GM12878 (cell line): Measurements from ENCODE around the gene FGD4. TPM values are rescaled to one million over a fixed set of nuclear protein-coding genes. Genes with fewer than 3 reads are reported as not detected.

ENCODE experiments used
- ATAC-seq: fragments of 200-7000 bp; cut with Tn5 transposase; 3 replicates; pipeline ENCODE4 v1.9.1; 2020; ENCODE audit warnings: mild to moderate bottlenecking, moderate library complexity
- BruUV-seq: library from RNA; stranded (reverse); fragments of 400-500 nt; replicated peaks from 2 replicates; lab custom pipeline; 2021; lab: Mats Ljungman, UMichigan
- CTCF ChIA-PET: fragments of 300-600 bp; sonication (Branson Sonifier 250); formaldehyde crosslinking; extraction: SDS; loops from one replicate; lab custom pipeline; 2021; ENCODE audit warnings: inconsistent platforms; lab: Yijun Ruan, JAX
- POLR2A ChIA-PET: fragments of 350-600 bp; formaldehyde crosslinking; extraction: SDS; loops from one replicate; lab custom pipeline; 2021; ENCODE audit warnings: inconsistent platforms; lab: Charles Lee
- RAD21 ChIA-PET: fragments of 300-600 bp; sonication (Branson Sonifier 250); formaldehyde crosslinking; loops from one replicate; lab custom pipeline; 2023; ENCODE audit warnings: antibody characterized with exemption; ENCODE audit not compliant: unreplicated experiment; lab: Charles Lee
- SMC1A ChIA-PET: fragments of 300-600 bp; sonication (Branson Sonifier 250); formaldehyde crosslinking; loops from one replicate; lab custom pipeline; 2023; ENCODE audit not compliant: unreplicated experiment, uncharacterized antibody; lab: Charles Lee
- DNase-seq: peaks from one replicate; pipeline ENCODE4 v3.0.0-alpha.2; 2011; ENCODE audit warnings: low read depth, low spot score
- FAIRE-seq: peaks from 3 replicates; lab custom pipeline; 2011; peaks lifted over from hg19 to GRCh38; lab: Jason Lieb, UNC
- H2AFZ ChIP-seq: 2 replicates; pipeline ENCODE4 v1.6.0; 2011; ENCODE audit warnings: low read depth, low read length, control low read depth; ENCODE audit not compliant: control insufficient read depth
- H3K27ac ChIP-seq: 2 replicates; pipeline ENCODE4 v1.5.1; 2011; ENCODE audit warnings: control low read depth; ENCODE audit not compliant: control insufficient read depth, insufficient read depth
- H3K27me3 ChIP-seq, 2 experiments: replicated peaks in 1 of 2; 2 replicates each; pipeline versions ENCODE4 v1.6.0 to v1.6.1; 2011; ENCODE audit warnings: low read length in 1 of 2; ENCODE audit not compliant: control insufficient read depth in 2 of 2, insufficient read depth in 2 of 2
- H3K36me3 ChIP-seq, 2 experiments: 2 replicates each; pipeline ENCODE4 v1.5.1; 2011; ENCODE audit warnings: low read length in 1 of 2; ENCODE audit not compliant: control insufficient read depth in 2 of 2, insufficient read depth in 2 of 2
- H3K4me1 ChIP-seq: 2 replicates; pipeline ENCODE4 v1.6.1; 2011; ENCODE audit warnings: mild to moderate bottlenecking, low read length, moderate library complexity, mixed read lengths; ENCODE audit not compliant: control insufficient read depth, insufficient read depth
- H3K4me2 ChIP-seq: 2 replicates; pipeline ENCODE4 v1.6.0; 2011; ENCODE audit warnings: control low read depth; ENCODE audit not compliant: control insufficient read depth, insufficient read depth
- H3K4me3 ChIP-seq: fragments of 200-600 bp; sonication (generic); 2 replicates; pipeline ENCODE4 v1.5.1; 2016
- H3K79me2 ChIP-seq: 2 replicates; pipeline ENCODE4 v1.6.0; 2011; ENCODE audit warnings: low read length; ENCODE audit not compliant: control insufficient read depth, insufficient read depth
- H3K9ac ChIP-seq: 2 replicates; pipeline ENCODE4 v1.8.0; 2011; ENCODE audit warnings: low read length, control low read depth, mixed read lengths; ENCODE audit not compliant: control insufficient read depth, insufficient read depth
- H3K9me3 ChIP-seq: replicated peaks from 3 replicates; pipeline ENCODE4 v1.5.1; 2011; ENCODE audit warnings: mild to moderate bottlenecking, low read length; ENCODE audit not compliant: control insufficient read depth, insufficient read depth
- H4K20me1 ChIP-seq: 2 replicates; pipeline ENCODE4 v1.6.0; 2011; ENCODE audit not compliant: control insufficient read depth, insufficient read depth
- BCL11A ChIP-seq: IDR thresholded peaks from 2 replicates; pipeline ENCODE4 v1.6.1; 2011; ENCODE audit warnings: low read depth, low read length
- BMI1 ChIP-seq: fragments of 450-650 bp; IDR thresholded peaks from 2 replicates; pipeline ENCODE4 v1.6.1; 2016; ENCODE audit warnings: mild to moderate bottlenecking, moderate library complexity, borderline replicate concordance
- CHD1 ChIP-seq: IDR thresholded peaks from 2 replicates; pipeline ENCODE4 v1.6.1; 2012; ENCODE audit warnings: low read depth, low read length, improper control_type of control experiment
- DPF2 ChIP-seq: fragments of 450-650 bp; IDR thresholded peaks from 2 replicates; pipeline ENCODE4 v1.6.1; 2017; ENCODE audit warnings: mild to moderate bottlenecking
- EP300 ChIP-seq, 2 experiments: fragments of 150-350 bp in 1 of 2; IDR thresholded peaks; 2 replicates each; pipeline ENCODE4 v1.6.1; 2011 to 2012; ENCODE audit warnings: low read depth in 2 of 2, low read length in 2 of 2, borderline replicate concordance in 1 of 2, improper control_type of control experiment in 1 of 2, inconsistent platforms in 1 of 2; ENCODE audit not compliant: control insufficient read depth in 1 of 2
- FOXK2 ChIP-seq: fragments of 450-650 bp; IDR thresholded peaks from 2 replicates; pipeline ENCODE4 v1.6.1; 2017; ENCODE audit warnings: mild to moderate bottlenecking, moderate library complexity
- HSF1 ChIP-seq: fragments of 150-350 bp; IDR thresholded peaks from 2 replicates; pipeline ENCODE4 v1.6.1; 2014; ENCODE audit warnings: mild to moderate bottlenecking, low read depth, low read length
- IRF3 ChIP-seq: fragments of 450-650 bp; IDR thresholded peaks from 2 replicates; pipeline ENCODE4 v1.6.1; 2014; ENCODE audit warnings: mild to moderate bottlenecking
- KAT2A ChIP-seq: conservative IDR thresholded peaks from 2 replicates; pipeline ENCODE4 v1.6.1; 2011; ENCODE audit warnings: low read depth, low read length; ENCODE audit not compliant: control insufficient read depth
- LARP7 ChIP-seq: fragments of 450-650 bp; IDR thresholded peaks from 2 replicates; pipeline ENCODE4 v1.6.1; 2017; ENCODE audit warnings: mild to moderate bottlenecking
- MYB ChIP-seq: fragments of 150-350 bp; IDR thresholded peaks from 2 replicates; pipeline ENCODE4 v1.6.1; 2014; ENCODE audit warnings: mild to moderate bottlenecking, low read depth, low read length, borderline replicate concordance
- NRF1 ChIP-seq: conservative IDR thresholded peaks from 2 replicates; pipeline ENCODE4 v1.6.1; 2011; ENCODE audit warnings: mild to moderate bottlenecking, low read depth, low read length, improper control_type of control experiment
- POU2F2 ChIP-seq: IDR thresholded peaks from 3 replicates; pipeline ENCODE4 v1.6.1; 2011; ENCODE audit warnings: low read depth, mild to moderate bottlenecking, low read length, borderline replicate concordance
- RCOR1 ChIP-seq: conservative IDR thresholded peaks from 2 replicates; pipeline ENCODE4 v1.6.1; 2012; ENCODE audit warnings: low read depth, low read length, improper control_type of control experiment
- SREBF2 ChIP-seq: IDR thresholded peaks from 2 replicates; pipeline ENCODE4 v1.6.1; 2012; ENCODE audit warnings: mild to moderate bottlenecking, low read length
- WGBS: methylation state at CpG from one replicate; pipeline ENCODE4 v1.1.6; 2016; ENCODE audit warnings: low lambda C conversion rate; ENCODE audit not compliant: insufficient replicate concordance, insufficient coverage; ENCODE audit errors: missing lambda C conversion rate; 5-methylcytosine and 5-hydroxymethylcytosine counted together
- in situ Hi-C: fragments of 300-500 bp; cut with MboI; formaldehyde crosslinking; loops from 9 replicates; pipeline ENCODE4 v1.14.3; 2018; ENCODE audit warnings: mixed read lengths
- intact Hi-C: fragments of 100-400 bp; cut with micrococcal nuclease; formaldehyde crosslinking; loops from one replicate; pipeline ENCODE4 v1.14.2; 2022; ENCODE audit not compliant: unreplicated experiment
- polyA plus RNA-seq, 11 experiments: library from polyadenylated mRNA; depleted of rRNA in 4 of 11; unstranded in 6 of 11; stranded (reverse) in 5 of 11; fragments of >200 nt; fragmentation: Nextera tagmentation in 4 of 11; fragmentation: Illumina TruSeq in 1 of 11; extraction: Ambion mirVana in 4 of 11; extraction: Trizol in 1 of 11; gene quantifications; 1 replicate in 1 of 11; 2 replicates in 10 of 11; pipeline versions ENCODE4 v1.2.1 to v1.2.3, GENCODE V29; 2011 to 2016; ENCODE audit warnings: inconsistent platforms in 2 of 11, missing spikeins in 2 of 11, low read depth in 1 of 11
- total RNA-seq, 4 experiments: library from RNA; depleted of rRNA in 3 of 4; stranded (reverse); fragments of >200 nt in 3 of 4; fragmentation: Illumina TruSeq in 1 of 4; extraction: Trizol in 1 of 4; gene quantifications; 2 replicates each; pipeline versions ENCODE4 v1.2.1 to v1.2.3, GENCODE V29; 2013 to 2021
- TF ChIP-seq, protein P1 (sequence below): IDR thresholded peaks from 2 replicates; pipeline ENCODE4 v1.6.1; 2011; ENCODE audit warnings: borderline replicate concordance, low read depth, mild to moderate bottlenecking, moderate library complexity, mixed read lengths, low read length; ENCODE audit not compliant: insufficient read depth; ENCODE audit errors: extremely low read length
- TF ChIP-seq, protein P2 (sequence below): IDR thresholded peaks from 2 replicates; pipeline ENCODE4 v1.6.1; 2012; ENCODE audit warnings: low read depth, low read length, improper control_type of control experiment

Gene FGD4
- total and polyA plus RNA-seq, 10 of the 15 experiments (the other 5 are each of a cell fraction or from before 2014, with no cell fraction given), result 0.01 to 0.18 (median 0.08) TPM; not detected in 3

GRCh38 chr12:32583534-32583933 lies 184.2 kb downstream of the FGD4 start (continued):
- TF ChIP-seq BCL11A, result no peak
- TF ChIP-seq CHD1, result no peak
- no peak for TF ChIP-seq IRF3
- no peak for TF ChIP-seq KAT2A
- TF ChIP-seq EP300 (IDR thresholded peaks at IDR 0.05; ENCODE audit: borderline replicate concordance in 1 of 2, control insufficient read depth in 1 of 2, low read depth in 2 of 2, low read length in 2 of 2), result no peak

- H2AFZ ChIP-seq, result no peak overlapping the region
- POLR2A ChIA-PET, result no interaction called here
- H3K9me3 ChIP-seq, result no peaks in the 10 kb centered on the region
- in situ Hi-C loops (no loop called here), intact Hi-C loops (no loop called here)
- DNase-seq, result no peak
- no peak overlapping the region for H3K4me2 ChIP-seq
- no peak overlapping the region for H3K27ac ChIP-seq
- no peaks in the 10 kb centered on the region for H3K27me3 ChIP-seq
- CTCF ChIA-PET, result interaction anchor here (0.5 kb wide), 1 partner anchor 100 kb away, joined by 3 read pairs; no protein-coding TSS in a partner anchor
- no peak for FAIRE-seq
- no peaks in the 10 kb centered on the region for H3K36me3 ChIP-seq
- no TSS peak for BruUV-seq
- 75% methylated on average over 5 of the region's 5 CpGs for WGBS
- no peaks in the 10 kb centered on the region for H4K20me1 ChIP-seq
- H3K9ac ChIP-seq, result no peak overlapping the region
- RAD21 ChIA-PET, result interaction anchor here (0.7 kb wide), 1 partner anchor 210 kb away, joined by 6 read pairs; no protein-coding TSS in a partner anchor
- no peaks in the 10 kb centered on the region for H3K79me2 ChIP-seq
- H3K4me1 ChIP-seq, result peaks cover 5% of the 10 kb centered on the region
- no peak for ATAC-seq
- no peak overlapping the region for H3K4me3 ChIP-seq
- SMC1A ChIA-PET, result interaction anchor here (0.9 kb wide), 2 partner anchors 28 to 50 kb away, joined by 3 read pairs; no protein-coding TSS in a partner anchor
- TF ChIP-seq POU2F2, result no peak
- TF ChIP-seq NRF1, result no peak
- TF ChIP-seq RCOR1, result no peak
- TF ChIP-seq SREBF2, result no peak
- TF ChIP-seq, protein P1, sequence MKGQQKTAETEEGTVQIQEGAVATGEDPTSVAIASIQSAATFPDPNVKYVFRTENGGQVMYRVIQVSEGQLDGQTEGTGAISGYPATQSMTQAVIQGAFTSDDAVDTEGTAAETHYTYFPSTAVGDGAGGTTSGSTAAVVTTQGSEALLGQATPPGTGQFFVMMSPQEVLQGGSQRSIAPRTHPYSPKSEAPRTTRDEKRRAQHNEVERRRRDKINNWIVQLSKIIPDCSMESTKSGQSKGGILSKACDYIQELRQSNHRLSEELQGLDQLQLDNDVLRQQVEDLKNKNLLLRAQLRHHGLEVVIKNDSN, result no peak
- TF ChIP-seq MYB, result no peak
- TF ChIP-seq, protein P2, sequence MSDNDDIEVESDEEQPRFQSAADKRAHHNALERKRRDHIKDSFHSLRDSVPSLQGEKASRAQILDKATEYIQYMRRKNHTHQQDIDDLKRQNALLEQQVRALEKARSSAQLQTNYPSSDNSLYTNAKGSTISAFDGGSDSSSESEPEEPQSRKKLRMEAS, result no peak
- TF ChIP-seq HSF1, result no peak
- no peak for TF ChIP-seq BMI1
- TF ChIP-seq FOXK2, result no peak
- TF ChIP-seq DPF2, result no peak
- TF ChIP-seq LARP7, result no peak
These were observed 186.3 kb downstream of the FGD4 start for GRCh38 chr12:32585680-32586079.
